Endothelial cell of umbilical vein (primary cell): ENCODE data around the gene RBM28. TPM values are rescaled to one million over a fixed set of nuclear protein-coding genes. Genes with fewer than 3 reads are reported as not detected.

Experiments used
- BruUV-seq: library from RNA; stranded (reverse); fragments of 400-500 nt; replicated peaks from 2 replicates; lab custom pipeline; 2021; lab: Mats Ljungman, UMichigan
- CTCF ChIA-PET: fragments of 300-600, 350-600 bp; sonication (Branson Sonifier 250); formaldehyde crosslinking; loops from one replicate; lab custom pipeline; 2021; ENCODE audit warnings: antibody characterized with exemption, inconsistent platforms; lab: Charles Lee
- POLR2A ChIA-PET: fragments of 300-600, 350-600 bp; sonication (Branson Sonifier 250); formaldehyde crosslinking; loops from one replicate; lab custom pipeline; 2021; ENCODE audit warnings: antibody characterized with exemption, inconsistent platforms; lab: Charles Lee
- DNase-seq: peaks from one replicate; pipeline ENCODE4 v3.0.0-alpha.2; 2011; ENCODE audit warnings: low read depth, low spot score
- FAIRE-seq: peaks from 2 replicates; lab custom pipeline; 2011; peaks lifted over from hg19 to GRCh38; lab: Jason Lieb, UNC
- H2AFZ ChIP-seq: 2 replicates; pipeline ENCODE4 v1.6.0; 2012; ENCODE audit warnings: low read depth, low read length, control low read depth, inconsistent platforms
- H3K27ac ChIP-seq: 2 replicates; pipeline ENCODE4 v1.5.1; 2011; ENCODE audit warnings: low read depth, mild to moderate bottlenecking, control low read depth, low read length, moderate library complexity; ENCODE audit not compliant: insufficient read depth
- H3K27me3 ChIP-seq, 2 experiments: 2 replicates each; pipeline versions ENCODE4 v1.6.0 to v1.6.1; 2011; ENCODE audit warnings: low read length in 2 of 2, mixed read lengths in 1 of 2; ENCODE audit not compliant: control insufficient read depth in 2 of 2, insufficient read depth in 2 of 2
- H3K36me3 ChIP-seq, 2 experiments: 2 replicates in 1 of 2; 3 replicates in 1 of 2; pipeline ENCODE4 v1.5.1; 2011; ENCODE audit warnings: low read length in 2 of 2, mild to moderate bottlenecking in 1 of 2, moderate library complexity in 1 of 2; ENCODE audit not compliant: control insufficient read depth in 2 of 2, insufficient read depth in 2 of 2; ENCODE audit errors: extremely low read depth in 1 of 2
- H3K4me1 ChIP-seq: 3 replicates; pipeline ENCODE4 v1.5.1; 2011; ENCODE audit warnings: mild to moderate bottlenecking, low read length; ENCODE audit not compliant: control insufficient read depth, insufficient read depth; ENCODE audit errors: extremely low read depth
- H3K4me2 ChIP-seq: 2 replicates; pipeline ENCODE4 v1.6.1; 2011; ENCODE audit warnings: low read length, control low read depth, mixed read lengths; ENCODE audit not compliant: insufficient read depth
- H3K4me3 ChIP-seq, 3 experiments: fragments of 200-600 bp in 1 of 3; sonication (generic), shearing (Covaris generic) in 1 of 3; replicated peaks in 1 of 3; 2 replicates each; pipeline ENCODE4 v1.5.1; 2011 to 2016; ENCODE audit warnings: control low read depth in 3 of 3, low read length in 3 of 3, mild to moderate bottlenecking in 2 of 3, inconsistent platforms in 1 of 3, low read depth in 1 of 3, moderate library complexity in 1 of 3; ENCODE audit not compliant: insufficient read depth in 1 of 3
- H3K79me2 ChIP-seq: 2 replicates; pipeline ENCODE4 v1.6.0; 2012; ENCODE audit warnings: low read length, inconsistent platforms; ENCODE audit not compliant: control insufficient read depth, insufficient read depth
- H3K9ac ChIP-seq: replicated peaks from 2 replicates; pipeline ENCODE3; 2011; ENCODE audit warnings: low read length, control low read depth; ENCODE audit not compliant: insufficient read depth; ENCODE audit errors: extremely low read depth
- H3K9me1 ChIP-seq: replicated peaks from 3 replicates; pipeline ENCODE4 v1.6.0; 2011; ENCODE audit warnings: mild to moderate bottlenecking, low read length; ENCODE audit not compliant: control insufficient read depth, insufficient read depth; ENCODE audit errors: extremely low read depth
- H3K9me3 ChIP-seq: replicated peaks from 2 replicates; pipeline ENCODE4 v1.5.1; 2012; ENCODE audit warnings: low read length, inconsistent platforms; ENCODE audit not compliant: control insufficient read depth, insufficient read depth
- H4K20me1 ChIP-seq: replicated peaks from 2 replicates; pipeline ENCODE3; 2011; ENCODE audit warnings: mild to moderate bottlenecking, low read length; ENCODE audit not compliant: control insufficient read depth, insufficient read depth; ENCODE audit errors: extremely low read depth
- EZH2 ChIP-seq: IDR thresholded peaks from 2 replicates; pipeline ENCODE4 v1.6.1; 2012; ENCODE audit warnings: borderline replicate concordance, low read depth, mild to moderate bottlenecking, moderate library complexity, low read length, inconsistent platforms; ENCODE audit not compliant: severe bottlenecking
- POLR2A ChIP-seq: IDR thresholded peaks from 2 replicates; pipeline ENCODE4 v1.6.1; 2012; ENCODE audit warnings: low read depth, mild to moderate bottlenecking, control low read depth, low read length
- POLR2AphosphoS5 ChIP-seq: IDR thresholded peaks from 2 replicates; pipeline ENCODE4 v1.6.1; 2012; ENCODE audit warnings: low read depth, mild to moderate bottlenecking, control low read depth, low read length, moderate library complexity; ENCODE audit not compliant: insufficient read depth
- dilution Hi-C: fragments of 300-500 bp; cut with MboI; formaldehyde crosslinking; loops from one replicate; pipeline ENCODE4 v1.15.0; 2019; ENCODE audit warnings: low sequenced_read_pairs; ENCODE audit not compliant: extremely low pct_ligation_motif_present
- intact Hi-C: fragments of 100-400 bp; cut with micrococcal nuclease; formaldehyde crosslinking; loops from one replicate; pipeline ENCODE4 v1.10.0; 2022
- polyA plus RNA-seq, 4 experiments: library from polyadenylated mRNA; depleted of rRNA in 3 of 4; stranded (reverse) in 3 of 4; unstranded in 1 of 4; fragments of >200 nt; gene quantifications; 2 replicates each; pipeline versions ENCODE4 v1.2.1 to v1.2.3, GENCODE V29; 2011 to 2012; ENCODE audit warnings: missing spikeins in 1 of 4
- total RNA-seq: library from RNA; stranded (reverse); gene quantifications from 2 replicates; pipeline ENCODE4 v1.2.3, GENCODE V29; 2021

Gene RBM28
- total and polyA plus RNA-seq, 2 donors (not counting 3 experiments of a cell fraction or from before 2014, with no cell fraction given) = 11.6 to 58.7 TPM

- no peaks in the 10 kb centered on the region for H3K9me1 ChIP-seq
- H3K27me3 ChIP-seq = peaks cover 59 to 69% of the 10 kb centered on the region in 2 experiments
- no peaks in the 10 kb centered on the region for H3K36me3 ChIP-seq
- ChIA-PET POLR2A (no interaction called here), CTCF (no interaction called here)
- no peaks in the 10 kb centered on the region for H4K20me1 ChIP-seq
- dilution Hi-C loops (no loop called here), intact Hi-C loops (no loop called here)
- no peaks in the 10 kb centered on the region for H3K9me3 ChIP-seq
- H3K4me3 ChIP-seq = no peak overlapping the region
- peak overlapping the region; percentile 29 for H3K4me2 ChIP-seq
- FAIRE-seq (no peak), DNase-seq (no peak)
- no TSS peak for BruUV-seq
- H3K27ac ChIP-seq = no peak overlapping the region
- no peak overlapping the region for H3K9ac ChIP-seq
- peak overlapping the region; percentile 35 for H2AFZ ChIP-seq
- peaks cover 9% of the 10 kb centered on the region for H3K4me1 ChIP-seq
- no peak for TF ChIP-seq POLR2AphosphoS5
- TF ChIP-seq EZH2 = peak; percentile 76
- H3K79me2 ChIP-seq = no peaks in the 10 kb centered on the region
Observed at GRCh38 chr7:128271942-128272481, 71.7 kb downstream of the RBM28 start.

GRCh38 chr7:128271471-128271941 lies 72.2 kb downstream of the RBM28 start:
- H3K27me3 ChIP-seq = peaks cover 64 to 74% of the 10 kb centered on the region in 2 experiments
- CTCF ChIA-PET = no interaction called here
- no peaks in the 10 kb centered on the region for H3K79me2 ChIP-seq
- no peaks in the 10 kb centered on the region for H3K9me3 ChIP-seq
- no peak overlapping the region for H3K27ac ChIP-seq
- TF ChIP-seq POLR2A = no peak
- peak; percentile 92 for TF ChIP-seq EZH2
- H3K9me1 ChIP-seq = no peaks in the 10 kb centered on the region
- no peaks in the 10 kb centered on the region for H3K36me3 ChIP-seq
- POLR2A ChIA-PET = no interaction called here
- no peaks in the 10 kb centered on the region for H4K20me1 ChIP-seq
- no TSS peak for BruUV-seq
- peak overlapping the region; percentile 29 for H3K4me2 ChIP-seq
- H3K4me1 ChIP-seq = peaks cover 9% of the 10 kb centered on the region
- H2AFZ ChIP-seq = peak overlapping the region; percentile 35
- no peak for DNase-seq
- intact Hi-C loops = no loop called here
- no peak for FAIRE-seq
- peak overlapping the region in 1 of 3 experiments; percentile 2 for H3K4me3 ChIP-seq
- dilution Hi-C loops = no loop called here
- H3K9ac ChIP-seq = no peak overlapping the region
